ENCODE results near the gene DPYSL5. TPM values are rescaled to one million over a fixed set of nuclear protein-coding genes. Genes with fewer than 3 reads are reported as not detected.

DPYSL5 gene
- polyA plus RNA-seq, 4 donors: 4.5 to 7.7 (median 6.3) TPM

GRCh38 chr2:26954135-26954534 lies 106.2 kb downstream of the DPYSL5 start:
- no peak for DNase-seq (ENCODE audit: low read depth in 4 of 4, low spot score in 2 of 4)

DNA sequence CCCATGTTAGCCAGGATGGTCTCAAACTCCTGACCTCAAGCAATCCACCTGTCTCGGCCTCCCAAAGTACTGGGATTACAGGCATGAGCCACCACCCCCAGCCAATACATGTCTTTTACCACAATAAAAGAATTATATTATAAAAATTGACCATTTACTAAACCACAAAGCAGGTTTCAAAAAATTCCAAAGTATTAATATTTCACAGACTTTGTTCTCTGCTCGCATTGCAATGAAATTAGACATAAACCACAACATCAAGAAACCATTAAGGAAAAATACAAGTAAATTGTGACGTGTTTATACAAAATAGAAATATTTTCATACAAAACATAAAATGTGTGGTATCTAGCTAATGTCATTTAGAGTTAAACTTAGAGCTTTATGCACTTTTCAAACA lies 109.1 kb downstream of the DPYSL5 start:
- no peak for DNase-seq (ENCODE audit: low read depth in 4 of 4, low spot score in 2 of 4)

DNA sequence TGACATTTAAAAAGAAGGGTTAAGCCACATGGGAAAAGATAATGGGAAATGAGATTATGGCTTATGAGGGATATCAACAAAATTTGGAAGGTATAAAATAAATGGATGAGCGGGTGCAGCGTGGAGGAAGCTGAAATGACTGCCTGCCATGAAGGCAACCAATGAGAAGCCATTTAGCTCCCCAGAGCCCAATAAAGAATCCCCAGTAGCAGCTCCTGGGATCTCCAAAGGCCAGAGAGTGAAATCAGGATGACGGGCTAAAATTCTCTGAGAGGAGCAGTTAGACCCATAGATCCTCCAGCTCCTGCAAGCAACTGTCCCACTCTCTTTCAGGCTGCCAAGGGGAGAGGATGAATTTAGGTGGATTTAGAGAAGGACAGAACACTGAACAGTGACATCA lies 109.6 kb downstream of the DPYSL5 start:
- DNase-seq (ENCODE audit: low read depth in 4 of 4, low spot score in 2 of 4): no peak

DNA sequence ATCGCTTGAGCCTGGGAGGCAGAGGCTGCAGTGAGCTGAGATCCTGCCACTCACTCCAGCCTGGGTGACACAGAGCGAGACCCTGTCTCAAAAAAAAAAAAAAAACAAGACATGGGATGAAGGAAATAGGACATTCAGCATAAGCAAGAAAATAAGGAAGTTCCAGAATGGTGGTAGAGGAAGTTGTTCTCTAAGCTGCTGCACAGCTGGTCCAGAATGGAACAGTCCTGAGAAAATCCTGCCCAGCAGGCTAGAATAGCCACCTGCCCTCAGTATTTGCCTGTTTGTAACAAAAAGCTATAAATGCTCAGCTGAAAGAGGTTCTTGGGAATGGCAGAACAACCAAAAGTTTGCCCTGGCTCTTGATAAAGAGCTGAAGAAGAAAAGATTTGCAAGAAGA lies 111.4 kb downstream of the DPYSL5 start:
- no peak for DNase-seq (ENCODE audit: low read depth in 4 of 4, low spot score in 2 of 4)

GRCh38 chr2:26964446-26965130 lies 116.7 kb downstream of the DPYSL5 start:
- DNase-seq (ENCODE audit: low read depth in 4 of 4, low spot score in 2 of 4): no peak

- no peak for DNase-seq (ENCODE audit: low read depth in 4 of 4, low spot score in 2 of 4)
Observed at GRCh38 chr2:26968001-26968400, 120.1 kb downstream of the DPYSL5 start.

DNA sequence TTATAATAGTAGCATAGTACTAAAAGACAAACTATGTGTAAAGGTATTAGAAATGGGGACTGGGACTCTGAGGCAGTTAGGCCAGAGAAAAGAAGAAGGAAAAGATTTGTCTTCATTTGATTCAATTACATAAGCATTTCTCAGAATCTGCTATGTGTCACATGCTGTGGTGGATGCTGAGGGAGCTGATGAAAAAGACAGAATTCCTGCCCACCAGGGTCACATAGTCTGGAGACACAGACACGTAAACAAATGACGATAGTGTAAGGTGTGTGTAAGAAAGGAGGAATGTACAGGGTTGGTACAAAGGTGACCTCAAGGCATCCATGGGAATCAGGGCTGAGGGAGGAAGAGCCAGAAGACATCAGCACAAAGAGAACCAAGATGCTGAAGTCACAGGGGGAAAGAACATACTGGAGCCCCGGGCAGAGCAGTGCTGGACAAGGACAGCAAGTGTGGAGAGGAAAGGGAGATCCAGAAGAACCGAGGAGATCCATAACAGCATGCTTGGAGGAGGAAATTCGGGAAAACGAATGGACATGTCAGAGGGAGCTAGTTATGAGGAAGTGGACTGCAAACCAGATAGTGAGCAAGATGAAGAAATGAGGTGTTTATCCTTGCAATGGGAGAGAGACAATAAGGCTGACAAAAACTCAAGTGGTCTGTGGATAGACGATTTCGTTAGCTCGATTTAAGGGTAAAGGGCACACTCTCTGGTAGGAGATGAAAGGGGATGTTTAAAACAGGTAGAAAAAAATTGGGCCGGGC lies 121.3 kb downstream of the DPYSL5 start:
- DNase-seq (ENCODE audit: low read depth in 4 of 4, low spot score in 2 of 4): no peak

DNA sequence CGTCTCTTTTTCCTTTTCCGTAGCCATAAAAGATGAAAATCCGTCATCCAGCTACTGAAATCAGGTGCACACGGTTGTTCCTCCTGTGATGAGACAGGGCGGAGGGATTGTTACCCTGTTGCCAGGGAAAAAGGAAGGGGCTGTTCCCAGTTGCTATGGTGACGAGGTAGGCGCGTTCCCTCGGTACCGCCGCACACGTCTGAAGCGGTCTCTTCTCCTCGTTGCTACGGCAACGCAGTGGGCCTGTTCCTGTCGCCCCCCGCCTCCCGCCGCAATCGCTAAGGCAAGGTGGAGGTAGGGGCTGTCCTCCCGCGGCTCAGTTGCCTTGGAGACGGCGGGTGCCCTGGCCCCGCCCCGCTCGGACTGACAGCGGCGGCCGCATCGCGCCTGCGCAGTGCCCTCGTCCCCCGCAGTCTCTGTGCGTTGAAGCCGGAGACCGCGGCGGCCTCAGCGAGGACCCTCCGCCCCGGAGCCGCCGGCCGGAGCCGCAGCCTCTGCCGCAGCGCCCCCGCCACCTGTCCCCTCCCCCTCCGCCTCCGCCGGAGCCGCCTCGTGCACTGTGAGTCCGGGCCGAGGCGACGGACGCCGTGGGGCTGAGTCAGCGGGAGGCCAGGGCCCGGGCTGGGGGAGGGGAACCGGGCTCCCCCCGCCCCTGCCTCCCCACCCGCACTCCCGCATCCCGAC lies 122.5 kb downstream of the DPYSL5 start, which contains the start of gene MAPRE3:
MAPRE3 (plus strand) TSS at position 394 of the 684 bp plus-strand sequence. CDS start 51,582 bp downstream, outside the sequence.
- DNase-seq (ENCODE audit: low read depth in 4 of 4, low spot score in 2 of 4): peak; percentile 61 to 65 (median 64)

GRCh38 chr2:26970928-26971627 lies 123.1 kb downstream of the DPYSL5 start:
- no peak for DNase-seq (ENCODE audit: low read depth in 4 of 4, low spot score in 2 of 4)

GRCh38 chr2:26971911-26972786 lies 124.2 kb downstream of the DPYSL5 start:
- no peak for DNase-seq (ENCODE audit: low read depth in 4 of 4, low spot score in 2 of 4)

GRCh38 chr2:26974352-26974751 lies 126.4 kb downstream of the DPYSL5 start:
- DNase-seq (ENCODE audit: low read depth in 4 of 4, low spot score in 2 of 4): no peak

GRCh38 chr2:26975102-26975501 lies 127.2 kb downstream of the DPYSL5 start:
- no peak for DNase-seq (ENCODE audit: low read depth in 4 of 4, low spot score in 2 of 4)

GRCh38 chr2:26975656-26976055 lies 127.7 kb downstream of the DPYSL5 start:
- DNase-seq (ENCODE audit: low read depth in 4 of 4, low spot score in 2 of 4): no peak

DNA sequence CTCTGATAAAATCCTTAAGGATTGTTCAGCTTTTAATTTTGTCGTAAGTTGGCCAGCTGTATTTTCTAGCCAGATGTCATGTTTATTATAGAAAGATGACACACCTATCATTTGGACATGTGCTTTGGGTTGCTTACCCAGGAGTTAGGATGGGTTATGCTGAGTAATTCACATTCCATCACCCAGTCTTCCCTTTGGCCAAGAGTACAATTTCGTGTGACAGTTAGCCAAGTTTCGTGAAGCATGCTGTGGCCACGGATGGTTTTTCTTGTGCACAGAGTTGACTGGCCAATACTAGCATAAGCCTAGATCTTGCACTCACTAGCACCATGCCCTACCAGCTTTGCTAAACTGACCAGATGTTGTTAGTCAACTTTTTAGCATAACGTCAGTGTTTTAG lies 128.3 kb downstream of the DPYSL5 start:
- no peak for DNase-seq (ENCODE audit: low read depth in 4 of 4, low spot score in 2 of 4)

GRCh38 chr2:26977012-26977411 lies 129.1 kb downstream of the DPYSL5 start:
- no peak for DNase-seq (ENCODE audit: low read depth in 4 of 4, low spot score in 2 of 4)

DNA sequence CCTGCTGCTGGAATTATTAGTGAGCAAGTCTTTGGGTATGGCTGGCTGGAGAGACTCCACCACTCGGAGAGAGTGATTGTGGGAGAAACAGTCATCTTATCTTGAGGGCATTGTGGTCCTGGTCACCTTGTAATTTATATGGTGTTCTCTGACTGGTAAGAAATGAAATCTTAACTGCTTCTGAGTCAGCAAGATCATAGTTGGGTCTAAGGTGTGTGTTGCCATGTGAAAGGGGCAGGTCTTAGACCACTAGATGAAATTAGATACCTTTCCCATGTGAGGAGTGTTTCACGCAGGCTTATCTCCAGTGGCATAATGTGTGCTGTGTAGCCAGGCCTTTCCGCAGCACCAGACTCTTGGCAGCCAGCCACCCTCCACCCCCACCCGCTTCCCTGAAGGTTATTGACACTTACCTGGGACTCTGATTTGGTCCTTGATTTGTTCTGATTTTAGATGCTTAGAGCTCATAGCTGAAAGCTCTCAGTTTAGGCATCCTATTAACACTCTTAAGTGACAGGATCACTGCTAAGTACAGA lies 130.2 kb downstream of the DPYSL5 start:
- DNase-seq (ENCODE audit: low read depth in 4 of 4, low spot score in 2 of 4): peak in 1 of 4 donors; percentile 3

- DNase-seq (ENCODE audit: low read depth in 4 of 4, low spot score in 2 of 4): no peak
Observed at GRCh38 chr2:26979741-26980140, 131.8 kb downstream of the DPYSL5 start.

GRCh38 chr2:26980971-26981370 lies 133.0 kb downstream of the DPYSL5 start:
- DNase-seq (ENCODE audit: low read depth in 4 of 4, low spot score in 2 of 4): no peak

DNA sequence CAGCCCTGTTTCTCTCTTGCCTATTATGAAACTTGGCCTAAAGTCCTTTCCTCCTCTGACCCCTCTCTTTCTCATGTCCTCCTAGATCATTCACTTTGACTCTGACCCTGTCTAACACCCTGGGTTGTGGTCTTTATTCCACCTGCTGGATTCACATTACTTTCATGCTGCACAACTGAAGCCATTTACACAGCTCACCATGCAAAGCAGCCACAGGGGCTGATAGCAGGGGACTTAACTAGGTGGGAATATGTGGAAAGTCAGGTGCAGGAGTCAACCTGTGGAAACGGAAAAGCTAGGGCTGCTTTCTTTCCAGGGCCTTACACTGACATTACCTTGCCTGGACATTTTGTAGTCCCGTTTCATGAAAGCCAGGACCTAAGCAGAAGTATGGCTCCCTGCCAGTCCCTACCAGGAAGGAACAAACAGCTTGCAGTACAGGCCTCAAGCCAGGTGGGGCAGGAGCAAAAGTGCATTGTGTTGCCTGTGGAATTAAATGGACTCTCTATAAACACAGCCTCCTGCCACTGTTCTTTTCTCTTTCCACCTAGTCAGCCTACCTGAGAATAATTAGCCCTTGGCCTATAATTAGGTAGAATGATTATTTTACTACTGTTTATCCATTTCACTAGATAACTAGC lies 134.3 kb downstream of the DPYSL5 start:
- peak in 1 of 4 donors; percentile 9 for DNase-seq (ENCODE audit: low read depth in 4 of 4, low spot score in 2 of 4)

All from left renal cortex interstitium (tissue), 4 donors.